A172 (cell line): ENCODE results near the gene RHCG. TPM values are rescaled to one million over a fixed set of nuclear protein-coding genes. Genes with fewer than 3 reads are reported as not detected.

Experiments
- DNase-seq: peaks from one replicate; pipeline ENCODE4 v3.0.0-alpha.2; 2015; ENCODE audit warnings: low spot score
- total RNA-seq: library from RNA; depleted of rRNA; stranded (reverse); fragments of >200 nt; shearing (Covaris generic); gene quantifications from 2 replicates; pipeline ENCODE4 v1.2.3, GENCODE V29; 2014

RHCG gene
- total RNA-seq, 1 experiment from 2014 or later, result not detected

GRCh38 chr15:89502867-89503595 lies 6.6 kb upstream of the RHCG start:
- no peak for DNase-seq

DNA sequence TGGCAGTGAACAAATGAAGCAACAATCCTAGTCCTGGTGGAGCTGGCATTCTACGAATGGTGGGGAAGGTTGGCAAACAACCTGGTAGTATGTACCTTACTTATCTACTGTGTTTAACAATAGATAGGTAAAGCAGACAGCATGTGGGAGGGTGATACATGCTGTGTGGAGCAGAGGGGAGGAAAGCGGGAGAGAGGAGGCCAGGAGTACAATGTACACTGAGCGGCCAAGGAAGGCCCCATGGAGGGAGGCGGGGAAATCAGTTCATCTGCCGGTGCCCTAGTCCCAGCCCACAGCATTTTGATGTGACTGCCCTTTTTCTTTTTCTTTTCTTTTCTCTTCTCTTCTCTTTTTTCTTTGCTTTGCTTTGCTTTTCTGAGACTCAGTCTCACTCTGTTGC lies 5.3 kb upstream of the RHCG start:
- no peak for DNase-seq

- no peak for DNase-seq
Observed at GRCh38 chr15:89500397-89501270, 4.3 kb upstream of the RHCG start.

DNA sequence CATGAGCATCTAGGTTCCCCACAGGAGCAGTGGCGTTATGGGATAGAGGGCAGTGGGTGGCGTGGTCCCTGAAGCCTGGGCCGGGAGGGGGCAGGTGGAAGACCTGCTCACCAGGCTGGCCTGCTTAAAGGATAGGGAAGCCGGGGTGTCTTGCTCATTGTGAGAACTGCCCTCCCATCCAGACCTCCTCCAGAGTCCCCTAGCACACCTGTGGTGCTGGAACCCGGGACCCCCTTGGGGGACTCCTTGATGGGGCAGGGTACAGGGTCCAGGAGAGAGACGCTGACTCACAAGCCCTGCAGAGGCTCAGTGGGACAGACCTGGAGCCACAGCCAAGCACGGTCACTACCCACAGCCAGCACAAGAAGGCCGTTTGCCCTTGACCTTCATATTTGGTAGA lies 2.8 kb upstream of the RHCG start:
- no peak for DNase-seq

DNA sequence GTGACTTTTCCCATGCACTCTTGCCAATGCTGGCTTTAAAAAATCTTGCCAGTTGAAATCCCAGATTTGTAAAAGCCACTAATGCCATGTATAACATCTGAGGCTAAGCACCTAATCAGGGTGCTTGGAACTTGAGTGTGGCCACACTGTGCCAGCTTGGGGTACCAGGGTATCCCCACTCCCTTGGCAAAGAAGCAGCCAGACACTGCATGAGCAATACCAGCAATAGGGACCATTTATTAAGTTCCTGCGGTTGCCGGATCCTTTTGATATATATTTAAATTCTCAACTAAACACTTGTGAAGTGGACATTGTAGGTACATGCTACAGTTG lies 2.2 kb upstream of the RHCG start:
- no peak for DNase-seq

GRCh38 chr15:89497231-89497630 lies 848 bp upstream of the RHCG start:
- DNase-seq, result no peak

DNA sequence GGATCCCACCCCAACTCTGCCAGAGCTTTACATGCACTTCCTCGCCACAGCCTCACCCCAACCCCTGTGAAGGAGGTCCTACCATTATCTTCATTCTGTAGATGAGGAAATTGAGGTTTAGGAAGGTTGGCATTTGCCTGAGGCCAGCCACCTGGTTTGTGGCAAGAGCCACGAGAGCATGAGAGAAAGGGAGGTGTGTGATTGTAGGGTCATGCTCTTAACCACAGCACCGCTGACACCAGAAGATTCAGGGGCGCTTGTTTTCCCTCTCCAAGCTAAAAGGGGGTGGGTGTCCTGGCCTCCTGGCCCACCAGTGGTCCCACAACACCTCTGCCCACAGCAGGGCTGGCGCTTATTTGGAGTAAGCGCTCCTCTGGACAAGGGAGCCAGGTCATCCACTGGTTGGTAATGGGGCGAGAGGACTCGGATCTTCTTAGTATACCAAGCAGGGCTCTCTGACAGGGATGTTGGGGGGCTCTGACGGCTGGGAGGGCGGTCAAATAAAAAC lies 691 bp downstream of the RHCG start:
- DNase-seq, result no peak

- no peak for DNase-seq
Observed at GRCh38 chr15:89494941-89495637, 1.3 kb downstream of the RHCG start.

- DNase-seq, result no peak
Observed at GRCh38 chr15:89494031-89494430, 2.4 kb downstream of the RHCG start.

GRCh38 chr15:89492934-89493631 lies 3.3 kb downstream of the RHCG start:
- no peak for DNase-seq

GRCh38 chr15:89492111-89492641 lies 4.2 kb downstream of the RHCG start:
- no peak for DNase-seq

- DNase-seq, result no peak
Observed at GRCh38 chr15:89490814-89491315, 5.5 kb downstream of the RHCG start.

GRCh38 chr15:89490081-89490813 lies 6.1 kb downstream of the RHCG start:
- no peak for DNase-seq

GRCh38 chr15:89489376-89489775 lies 7.0 kb downstream of the RHCG start:
- DNase-seq, result no peak

DNA sequence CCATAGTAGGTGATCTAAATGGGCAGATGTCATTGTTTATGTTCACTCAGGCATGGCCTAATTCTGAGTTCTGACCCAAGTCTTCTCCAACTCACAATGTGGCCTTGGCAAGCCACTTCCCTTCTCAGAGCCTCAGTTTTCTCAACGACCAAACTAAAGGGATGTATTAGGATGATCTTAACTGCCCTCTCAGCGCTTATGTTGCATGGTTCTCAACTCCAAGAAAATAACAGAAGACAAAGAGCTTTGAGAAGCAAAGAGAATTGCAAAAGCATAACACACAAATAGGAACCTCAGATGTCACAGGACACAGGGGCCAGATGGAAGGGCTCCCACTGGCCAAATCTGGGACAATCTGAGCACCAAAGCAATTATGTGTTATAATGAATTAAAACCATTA lies 8.6 kb downstream of the RHCG start:
- DNase-seq, result no peak

GRCh38 chr15:89486726-89487050 lies 9.7 kb downstream of the RHCG start:
- no peak for DNase-seq

GRCh38 chr15:89483079-89483478 lies 13.3 kb downstream of the RHCG start:
- DNase-seq, result no peak

- DNase-seq, result peak; percentile 41
Observed at GRCh38 chr15:89482139-89482538, 14.2 kb downstream of the RHCG start.

DNA sequence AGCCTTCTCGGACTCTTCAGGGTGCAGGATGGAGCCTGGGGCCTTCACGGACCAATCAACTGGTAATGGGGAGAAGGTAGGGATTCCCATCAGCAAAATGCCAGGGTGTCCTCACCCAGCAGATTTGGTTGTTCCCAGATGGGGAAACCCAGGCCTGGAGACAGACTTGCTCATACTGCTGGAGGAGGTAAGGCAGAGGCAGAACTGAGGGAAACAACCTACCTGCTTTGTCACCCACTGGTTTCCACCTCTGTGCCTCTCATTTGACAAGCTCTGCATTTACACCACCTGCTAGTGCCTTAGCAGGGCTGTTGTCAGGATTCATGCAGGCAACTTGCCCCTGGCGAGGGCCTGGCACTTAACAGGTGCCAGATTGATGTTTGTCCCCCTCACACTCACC lies 15.9 kb downstream of the RHCG start:
- DNase-seq, result no peak

DNA sequence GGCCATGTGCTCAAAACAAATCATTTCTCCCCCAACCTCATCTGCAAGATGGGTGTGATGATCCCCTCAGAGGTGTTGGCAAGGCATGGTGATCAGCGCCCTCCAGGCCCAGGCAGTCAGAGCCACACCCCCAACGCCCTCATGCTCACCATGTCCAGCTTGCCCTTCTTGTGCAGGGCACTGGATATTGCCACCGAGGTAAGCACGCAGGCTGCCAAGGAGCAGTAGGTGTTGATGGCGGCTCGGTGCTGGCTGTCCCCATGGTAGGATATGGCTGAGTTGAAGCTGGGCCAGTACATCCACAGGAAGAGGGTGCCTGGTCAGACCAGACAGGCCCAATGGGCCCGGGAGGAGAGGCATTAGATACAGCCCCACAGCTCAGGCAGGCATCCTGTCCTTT lies 17.2 kb downstream of the RHCG start:
- DNase-seq, result no peak
